ENCODE measurements around the gene TPM2. TPM values are rescaled to one million over a fixed set of nuclear protein-coding genes. Genes with fewer than 3 reads are reported as not detected.
A peak's percentile ranks its signal among the peaks of the same experiment; 100 is the strongest.

Gene TPM2
- total RNA-seq, 1 experiment from 2014 or later: 544 TPM

DNA sequence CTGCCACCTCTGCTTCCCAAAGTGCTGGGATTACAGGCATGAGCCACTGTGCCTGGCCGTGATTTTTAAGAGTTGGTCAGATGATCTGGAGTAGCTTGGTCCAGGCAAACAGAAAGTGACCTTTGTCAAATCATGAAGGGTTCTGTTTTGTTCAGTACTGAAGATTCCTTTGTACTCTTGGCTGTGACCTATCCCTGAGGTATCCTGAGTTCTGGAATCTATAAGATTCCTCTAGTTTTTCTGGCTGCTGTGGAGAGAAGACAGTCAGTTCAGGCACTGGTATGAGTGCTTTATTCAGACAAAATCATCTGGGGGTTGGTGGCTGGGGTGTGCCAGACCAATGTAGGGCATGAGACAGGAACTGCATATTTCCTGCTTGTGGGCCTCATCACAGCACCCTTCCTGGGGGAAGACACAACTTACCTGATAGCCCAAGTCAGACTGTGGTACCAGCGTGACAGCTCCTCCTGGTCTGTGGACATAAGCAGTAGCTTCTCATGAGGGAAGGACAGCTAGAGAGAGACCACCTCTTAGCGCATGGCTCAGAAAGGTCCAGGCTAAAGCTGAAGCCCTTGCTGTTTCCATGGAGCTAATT is 27.9 kb downstream of the TPM2 start:
- DNase-seq (ENCODE audit: low read depth, low spot score) (no peak), ATAC-seq (no peak)
- no TSS peak for BruUV-seq (replicated peaks)
- H3K27ac ChIP-seq (ENCODE audit: low read length): peak overlapping the region; percentile 97
- CTCF ChIA-PET: interaction anchor here (0.5 to 2.2 kb wide), 7 partner anchors 14 to 70 kb away, joined by 3 to 15 read pairs (median 4); partner anchors contain the start of gene TPM2
- no peak overlapping the region for H3K4me3 ChIP-seq (ENCODE audit: low read depth in 2 of 2, low read length in 2 of 2)
- no peaks in the 10 kb centered on the region for H3K9me3 ChIP-seq (ENCODE audit: control insufficient read depth, insufficient read depth, low read depth, low read length)
- no peak for TF ChIP-seq SIN3A (IDR thresholded peaks at IDR 0.05; ENCODE audit: borderline replicate concordance, insufficient read depth, low read depth, low read length)
- no peak for TF ChIP-seq POLR2AphosphoS5 (IDR thresholded peaks at IDR 0.05; ENCODE audit: low read depth, low read length)
- TF ChIP-seq, protein P1, sequence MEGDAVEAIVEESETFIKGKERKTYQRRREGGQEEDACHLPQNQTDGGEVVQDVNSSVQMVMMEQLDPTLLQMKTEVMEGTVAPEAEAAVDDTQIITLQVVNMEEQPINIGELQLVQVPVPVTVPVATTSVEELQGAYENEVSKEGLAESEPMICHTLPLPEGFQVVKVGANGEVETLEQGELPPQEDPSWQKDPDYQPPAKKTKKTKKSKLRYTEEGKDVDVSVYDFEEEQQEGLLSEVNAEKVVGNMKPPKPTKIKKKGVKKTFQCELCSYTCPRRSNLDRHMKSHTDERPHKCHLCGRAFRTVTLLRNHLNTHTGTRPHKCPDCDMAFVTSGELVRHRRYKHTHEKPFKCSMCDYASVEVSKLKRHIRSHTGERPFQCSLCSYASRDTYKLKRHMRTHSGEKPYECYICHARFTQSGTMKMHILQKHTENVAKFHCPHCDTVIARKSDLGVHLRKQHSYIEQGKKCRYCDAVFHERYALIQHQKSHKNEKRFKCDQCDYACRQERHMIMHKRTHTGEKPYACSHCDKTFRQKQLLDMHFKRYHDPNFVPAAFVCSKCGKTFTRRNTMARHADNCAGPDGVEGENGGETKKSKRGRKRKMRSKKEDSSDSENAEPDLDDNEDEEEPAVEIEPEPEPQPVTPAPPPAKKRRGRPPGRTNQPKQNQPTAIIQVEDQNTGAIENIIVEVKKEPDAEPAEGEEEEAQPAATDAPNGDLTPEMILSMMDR (IDR thresholded peaks at IDR 0.05): no peak
- TF ChIP-seq, protein P2, sequence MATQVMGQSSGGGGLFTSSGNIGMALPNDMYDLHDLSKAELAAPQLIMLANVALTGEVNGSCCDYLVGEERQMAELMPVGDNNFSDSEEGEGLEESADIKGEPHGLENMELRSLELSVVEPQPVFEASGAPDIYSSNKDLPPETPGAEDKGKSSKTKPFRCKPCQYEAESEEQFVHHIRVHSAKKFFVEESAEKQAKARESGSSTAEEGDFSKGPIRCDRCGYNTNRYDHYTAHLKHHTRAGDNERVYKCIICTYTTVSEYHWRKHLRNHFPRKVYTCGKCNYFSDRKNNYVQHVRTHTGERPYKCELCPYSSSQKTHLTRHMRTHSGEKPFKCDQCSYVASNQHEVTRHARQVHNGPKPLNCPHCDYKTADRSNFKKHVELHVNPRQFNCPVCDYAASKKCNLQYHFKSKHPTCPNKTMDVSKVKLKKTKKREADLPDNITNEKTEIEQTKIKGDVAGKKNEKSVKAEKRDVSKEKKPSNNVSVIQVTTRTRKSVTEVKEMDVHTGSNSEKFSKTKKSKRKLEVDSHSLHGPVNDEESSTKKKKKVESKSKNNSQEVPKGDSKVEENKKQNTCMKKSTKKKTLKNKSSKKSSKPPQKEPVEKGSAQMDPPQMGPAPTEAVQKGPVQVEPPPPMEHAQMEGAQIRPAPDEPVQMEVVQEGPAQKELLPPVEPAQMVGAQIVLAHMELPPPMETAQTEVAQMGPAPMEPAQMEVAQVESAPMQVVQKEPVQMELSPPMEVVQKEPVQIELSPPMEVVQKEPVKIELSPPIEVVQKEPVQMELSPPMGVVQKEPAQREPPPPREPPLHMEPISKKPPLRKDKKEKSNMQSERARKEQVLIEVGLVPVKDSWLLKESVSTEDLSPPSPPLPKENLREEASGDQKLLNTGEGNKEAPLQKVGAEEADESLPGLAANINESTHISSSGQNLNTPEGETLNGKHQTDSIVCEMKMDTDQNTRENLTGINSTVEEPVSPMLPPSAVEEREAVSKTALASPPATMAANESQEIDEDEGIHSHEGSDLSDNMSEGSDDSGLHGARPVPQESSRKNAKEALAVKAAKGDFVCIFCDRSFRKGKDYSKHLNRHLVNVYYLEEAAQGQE (IDR thresholded peaks at IDR 0.05; ENCODE audit: insufficient read depth in 1 of 2, low read depth in 2 of 2, low read length in 1 of 2): no peak
- no peak for TF ChIP-seq TCF7L2 (IDR thresholded peaks at IDR 0.05; ENCODE audit: low read depth, low read length)
- peaks cover 64% of the 10 kb centered on the region for H3K4me1 ChIP-seq (ENCODE audit: control insufficient read depth, insufficient read depth, low read length)
- peaks cover 3% of the 10 kb centered on the region for H3K36me3 ChIP-seq (ENCODE audit: control insufficient read depth, insufficient read depth, low read length)
- no peaks in the 10 kb centered on the region for H3K27me3 ChIP-seq (ENCODE audit: control insufficient read depth, insufficient read depth, low read length)
- POLR2A ChIA-PET: interaction anchor here (0.8 to 1.2 kb wide), 4 partner anchors 8 to 70 kb away, joined by 3 to 6 read pairs (median 4); partner anchors contain the start of gene TLN1
- in situ Hi-C loops (cut with HindIII; ENCODE audit: low pct_unique_long_range_greater_than_20kb, low sequenced_read_pairs) (no loop called here), intact Hi-C loops (cut with micrococcal nuclease; ENCODE audit: unreplicated experiment) (loop anchor here (5.0 kb wide), 1 partner anchor 65 kb away; no protein-coding TSS in a partner anchor)

DNA sequence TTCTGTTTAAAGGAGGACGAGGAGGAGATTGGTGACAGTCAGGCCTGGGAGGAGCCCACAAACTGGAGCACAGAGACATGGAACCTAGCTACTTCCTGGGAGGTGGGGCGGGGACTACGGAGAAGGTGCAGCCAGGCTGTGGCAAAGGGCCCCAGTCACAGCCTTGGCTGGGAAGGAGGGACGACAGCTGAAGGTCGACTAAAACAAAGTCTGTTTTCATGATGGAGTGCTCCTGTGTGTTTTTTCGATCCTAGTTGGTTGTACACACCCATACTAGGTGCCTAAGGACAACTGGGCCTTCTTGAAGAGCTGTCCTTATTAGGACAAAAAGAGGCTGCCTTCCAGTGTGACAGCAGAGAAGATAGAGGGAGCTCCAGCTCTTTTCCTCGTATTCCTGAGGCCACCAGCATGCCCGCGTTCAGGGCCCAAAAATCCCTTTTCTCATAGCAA is 28.7 kb downstream of the TPM2 start:
- H3K36me3 ChIP-seq (ENCODE audit: control insufficient read depth, insufficient read depth, low read length): peaks cover 3% of the 10 kb centered on the region
- intact Hi-C loops (cut with micrococcal nuclease; ENCODE audit: unreplicated experiment) (loop anchor here (5.0 kb wide), 1 partner anchor 66 kb away; no protein-coding TSS in a partner anchor), in situ Hi-C loops (cut with HindIII; ENCODE audit: low pct_unique_long_range_greater_than_20kb, low sequenced_read_pairs) (no loop called here)
- peaks cover 64% of the 10 kb centered on the region for H3K4me1 ChIP-seq (ENCODE audit: control insufficient read depth, insufficient read depth, low read length)
- DNase-seq (ENCODE audit: low read depth, low spot score): no peak
- no peak overlapping the region for H3K4me3 ChIP-seq (ENCODE audit: low read depth in 2 of 2, low read length in 2 of 2)
- ChIA-PET CTCF (interaction anchor here (0.5 to 2.2 kb wide), 8 partner anchors 13 to 50 kb away, joined by 3 to 15 read pairs (median 4); partner anchors contain the start of gene TPM2), POLR2A (interaction anchor here (0.6 to 1.2 kb wide), 7 partner anchors 9 to 1805 kb away, joined by 3 to 7 read pairs (median 3); partner anchors contain the start of gene TLN1)
- no peaks in the 10 kb centered on the region for H3K27me3 ChIP-seq (ENCODE audit: control insufficient read depth, insufficient read depth, low read length)
- peak overlapping the region; percentile 97 for H3K27ac ChIP-seq (ENCODE audit: low read length)
- ATAC-seq: no peak
- TF ChIP-seq SIN3A (IDR thresholded peaks at IDR 0.05; ENCODE audit: borderline replicate concordance, insufficient read depth, low read depth, low read length) (no peak), TCF7L2 (IDR thresholded peaks at IDR 0.05; ENCODE audit: low read depth, low read length) (no peak), POLR2AphosphoS5 (IDR thresholded peaks at IDR 0.05; ENCODE audit: low read depth, low read length) (no peak)
- TF ChIP-seq, protein P1 (IDR thresholded peaks at IDR 0.05): no peak
- TF ChIP-seq, protein P2 (IDR thresholded peaks at IDR 0.05; ENCODE audit: insufficient read depth in 1 of 2, low read depth in 2 of 2, low read length in 1 of 2): no peak
- BruUV-seq (replicated peaks): no TSS peak
- no peaks in the 10 kb centered on the region for H3K9me3 ChIP-seq (ENCODE audit: control insufficient read depth, insufficient read depth, low read depth, low read length)

All from Panc1 (cell line).